WTC11 (cell line): ENCODE data around the gene RAB11FIP5. TPM values are rescaled to one million over a fixed set of nuclear protein-coding genes. Genes with fewer than 3 reads are reported as not detected.

Experiments
- CREB1 ChIP-seq: sonication (generic); formaldehyde crosslinking; IDR thresholded peaks from 2 replicates; pipeline ENCODE4 v1.8.0; 2023; ENCODE audit warnings: mild to moderate bottlenecking, missing genetic modification reagents
- CREM ChIP-seq: sonication (generic); formaldehyde crosslinking; IDR thresholded peaks from 2 replicates; pipeline ENCODE4 v1.8.1; 2022; ENCODE audit warnings: mild to moderate bottlenecking, missing genetic modification reagents, moderate library complexity
- E2F4 ChIP-seq: sonication (generic); formaldehyde crosslinking; IDR thresholded peaks from 2 replicates; pipeline ENCODE4 v1.8.1; 2022; ENCODE audit warnings: low read depth, mild to moderate bottlenecking, moderate library complexity, missing genetic modification reagents, borderline replicate concordance
- ELF4 ChIP-seq: sonication (generic); formaldehyde crosslinking; IDR thresholded peaks from 2 replicates; pipeline ENCODE4 v1.8.1; 2022; ENCODE audit warnings: low read depth, mild to moderate bottlenecking, moderate library complexity, missing genetic modification reagents
- FOXK1 ChIP-seq: sonication (generic); formaldehyde crosslinking; IDR thresholded peaks from 2 replicates; pipeline ENCODE4 v1.8.0; 2022; ENCODE audit warnings: mild to moderate bottlenecking, moderate library complexity, missing genetic modification reagents
- FOXP4 ChIP-seq: sonication (generic); formaldehyde crosslinking; IDR thresholded peaks from 2 replicates; pipeline ENCODE4 v1.8.0; 2022; ENCODE audit warnings: mild to moderate bottlenecking, missing genetic modification reagents
- IRF1 ChIP-seq: sonication (generic); formaldehyde crosslinking; IDR thresholded peaks from 2 replicates; pipeline ENCODE4 v1.8.0; 2023; ENCODE audit warnings: missing genetic modification reagents
- IRF2 ChIP-seq: sonication (generic); formaldehyde crosslinking; IDR thresholded peaks from 2 replicates; pipeline ENCODE4 v1.8.0; 2022; ENCODE audit warnings: low read depth, missing genetic modification reagents, borderline replicate concordance
- JUN ChIP-seq: sonication (generic); formaldehyde crosslinking; IDR thresholded peaks from 2 replicates; pipeline ENCODE4 v1.8.0; 2023; ENCODE audit warnings: mild to moderate bottlenecking, missing genetic modification reagents
- MLX ChIP-seq: sonication (generic); formaldehyde crosslinking; IDR thresholded peaks from 2 replicates; pipeline ENCODE4 v1.8.1; 2023; ENCODE audit warnings: mild to moderate bottlenecking, missing genetic modification reagents, moderate library complexity
- NR1H2 ChIP-seq: sonication (generic); formaldehyde crosslinking; IDR thresholded peaks from 2 replicates; pipeline ENCODE4 v1.9.0; 2021; ENCODE audit warnings: mild to moderate bottlenecking, moderate library complexity, missing genetic modification reagents
- NR2C2 ChIP-seq: sonication (generic); formaldehyde crosslinking; IDR thresholded peaks from 2 replicates; pipeline ENCODE4 v1.8.0; 2022; ENCODE audit warnings: mild to moderate bottlenecking, missing genetic modification reagents
- OVOL2 ChIP-seq: fragments of 250-450 bp; sonication (Bioruptor Pico); IDR thresholded peaks from 2 replicates; pipeline ENCODE4 v1.9.0; 2021; ENCODE audit warnings: mild to moderate bottlenecking, borderline replicate concordance
- SMAD3 ChIP-seq: sonication (generic); formaldehyde crosslinking; IDR thresholded peaks from 2 replicates; pipeline ENCODE4 v1.8.0; 2022; ENCODE audit warnings: missing genetic modification reagents, mild to moderate bottlenecking, borderline replicate concordance
- SP1 ChIP-seq: sonication (generic); formaldehyde crosslinking; conservative IDR thresholded peaks from 2 replicates; pipeline ENCODE4 v1.8.1; 2022; ENCODE audit warnings: missing genetic modification reagents
- TCF7 ChIP-seq: sonication (generic); formaldehyde crosslinking; IDR thresholded peaks from 2 replicates; pipeline ENCODE4 v1.8.0; 2022; ENCODE audit warnings: mild to moderate bottlenecking, low read depth, missing genetic modification reagents, moderate library complexity
- TEAD1 ChIP-seq: sonication (generic); formaldehyde crosslinking; IDR thresholded peaks from 2 replicates; pipeline ENCODE4 v1.8.0; 2022; ENCODE audit warnings: mild to moderate bottlenecking, missing genetic modification reagents
- ZNF671 ChIP-seq: fragments of 250-450 bp; sonication (Bioruptor Pico); IDR thresholded peaks from 2 replicates; pipeline ENCODE4 v1.8.0; 2021; ENCODE audit warnings: mild to moderate bottlenecking
- total RNA-seq: library from RNA; stranded (reverse); gene quantifications from 3 replicates; pipeline ENCODE4 v1.2.3, GENCODE V29; 2021
- TF ChIP-seq, protein P1 (sequence below): sonication (generic); formaldehyde crosslinking; conservative IDR thresholded peaks from 2 replicates; pipeline ENCODE4 v1.8.1; 2023; ENCODE audit warnings: mild to moderate bottlenecking, low read depth, missing genetic modification reagents, moderate library complexity
- TF ChIP-seq, protein P2 (sequence below): fragments of 250-450 bp; sonication (Bioruptor Pico); IDR thresholded peaks from 2 replicates; pipeline ENCODE4 v1.9.0; 2021; ENCODE audit warnings: mild to moderate bottlenecking, borderline replicate concordance
- TF ChIP-seq, protein P3 (sequence below): fragments of 250-450 bp; sonication (Bioruptor Pico); conservative IDR thresholded peaks from 2 replicates; pipeline ENCODE4 v1.9.0; 2021; ENCODE audit warnings: mild to moderate bottlenecking
- TF ChIP-seq, protein P4 (sequence below): sonication (generic); formaldehyde crosslinking; IDR thresholded peaks from 2 replicates; pipeline ENCODE4 v1.8.1; 2022; ENCODE audit warnings: mild to moderate bottlenecking, missing genetic modification reagents, moderate library complexity, borderline replicate concordance

RAB11FIP5 gene
- total RNA-seq, 1 experiment from 2014 or later: 16.0 TPM

DNA sequence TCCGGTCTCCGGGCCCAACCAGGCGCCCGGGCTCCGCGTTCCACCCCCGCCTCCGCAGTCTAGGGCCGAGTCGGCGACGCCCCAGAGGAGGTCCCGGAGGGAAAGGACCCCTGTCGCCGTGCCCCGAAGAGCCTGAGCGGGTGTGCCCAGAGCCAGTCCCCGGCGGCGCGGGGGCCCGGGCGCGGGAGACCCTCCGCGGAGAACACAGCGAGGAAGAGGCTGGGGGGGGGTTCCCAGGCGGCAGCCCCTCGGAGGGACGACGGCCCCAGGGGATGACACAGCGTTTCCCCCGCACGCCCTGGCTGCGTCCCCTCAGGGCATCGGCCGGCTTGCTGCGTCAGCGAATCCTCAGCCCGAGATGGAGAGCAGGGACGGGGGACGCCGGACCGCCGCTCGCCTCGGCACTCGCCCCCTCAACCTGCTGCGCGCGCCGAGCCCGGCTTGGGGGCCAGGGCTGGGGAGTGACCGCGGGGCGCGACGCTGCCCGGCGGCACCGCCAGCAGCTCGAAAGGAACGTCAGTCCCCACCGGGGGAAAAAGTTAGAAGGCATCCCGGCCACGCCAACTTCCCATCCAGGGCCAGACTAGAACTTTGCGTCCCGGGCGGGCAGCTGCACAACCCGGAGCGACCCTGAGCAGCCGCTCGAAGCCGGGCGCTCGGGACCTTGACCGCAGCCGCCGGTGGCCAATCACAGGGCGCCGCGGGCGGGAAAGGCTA, 41.9 kb downstream of the RAB11FIP5 start (continued):
- TF ChIP-seq ELF4 (CRISPR knock-in tag) (peak; percentile 23; the same call in 1 of the 2 replicates), MLX (CRISPR knock-in tag) (no peak), NR2C2 (no peak), IRF2 (no peak), CREM (CRISPR knock-in tag) (0 out of 2 replicates have a peak, but pooled peaks have one; percentile 7), OVOL2 (no peak), IRF1 (CRISPR knock-in tag) (no peak; the same call in 1 of the 2 replicates), TEAD1 (CRISPR knock-in tag) (no peak; the same call in 1 of the 2 replicates), CREB1 (CRISPR knock-in tag) (no peak), SMAD3 (CRISPR knock-in tag) (0 out of 2 replicates have a peak, but pooled peaks have one; percentile 65), ZNF671 (CRISPR knock-in tag) (peak; percentile 23; the same call in 1 of the 2 replicates), FOXP4 (0 out of 2 replicates have a peak, but pooled peaks have one; percentile 25), TCF7 (CRISPR knock-in tag) (no peak; the same call in 1 of the 2 replicates), FOXK1 (CRISPR knock-in tag) (peak; percentile 53; the same call in 1 of the 2 replicates), JUN (CRISPR knock-in tag) (no peak), NR1H2 (CRISPR knock-in tag) (no peak), SP1 (no peak; the same call in 1 of the 2 replicates), E2F4 (CRISPR knock-in tag) (no peak)
- TF ChIP-seq, protein P1, sequence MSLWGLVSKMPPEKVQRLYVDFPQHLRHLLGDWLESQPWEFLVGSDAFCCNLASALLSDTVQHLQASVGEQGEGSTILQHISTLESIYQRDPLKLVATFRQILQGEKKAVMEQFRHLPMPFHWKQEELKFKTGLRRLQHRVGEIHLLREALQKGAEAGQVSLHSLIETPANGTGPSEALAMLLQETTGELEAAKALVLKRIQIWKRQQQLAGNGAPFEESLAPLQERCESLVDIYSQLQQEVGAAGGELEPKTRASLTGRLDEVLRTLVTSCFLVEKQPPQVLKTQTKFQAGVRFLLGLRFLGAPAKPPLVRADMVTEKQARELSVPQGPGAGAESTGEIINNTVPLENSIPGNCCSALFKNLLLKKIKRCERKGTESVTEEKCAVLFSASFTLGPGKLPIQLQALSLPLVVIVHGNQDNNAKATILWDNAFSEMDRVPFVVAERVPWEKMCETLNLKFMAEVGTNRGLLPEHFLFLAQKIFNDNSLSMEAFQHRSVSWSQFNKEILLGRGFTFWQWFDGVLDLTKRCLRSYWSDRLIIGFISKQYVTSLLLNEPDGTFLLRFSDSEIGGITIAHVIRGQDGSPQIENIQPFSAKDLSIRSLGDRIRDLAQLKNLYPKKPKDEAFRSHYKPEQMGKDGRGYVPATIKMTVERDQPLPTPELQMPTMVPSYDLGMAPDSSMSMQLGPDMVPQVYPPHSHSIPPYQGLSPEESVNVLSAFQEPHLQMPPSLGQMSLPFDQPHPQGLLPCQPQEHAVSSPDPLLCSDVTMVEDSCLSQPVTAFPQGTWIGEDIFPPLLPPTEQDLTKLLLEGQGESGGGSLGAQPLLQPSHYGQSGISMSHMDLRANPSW (CRISPR knock-in tag): no peak
- TF ChIP-seq, protein P2, sequence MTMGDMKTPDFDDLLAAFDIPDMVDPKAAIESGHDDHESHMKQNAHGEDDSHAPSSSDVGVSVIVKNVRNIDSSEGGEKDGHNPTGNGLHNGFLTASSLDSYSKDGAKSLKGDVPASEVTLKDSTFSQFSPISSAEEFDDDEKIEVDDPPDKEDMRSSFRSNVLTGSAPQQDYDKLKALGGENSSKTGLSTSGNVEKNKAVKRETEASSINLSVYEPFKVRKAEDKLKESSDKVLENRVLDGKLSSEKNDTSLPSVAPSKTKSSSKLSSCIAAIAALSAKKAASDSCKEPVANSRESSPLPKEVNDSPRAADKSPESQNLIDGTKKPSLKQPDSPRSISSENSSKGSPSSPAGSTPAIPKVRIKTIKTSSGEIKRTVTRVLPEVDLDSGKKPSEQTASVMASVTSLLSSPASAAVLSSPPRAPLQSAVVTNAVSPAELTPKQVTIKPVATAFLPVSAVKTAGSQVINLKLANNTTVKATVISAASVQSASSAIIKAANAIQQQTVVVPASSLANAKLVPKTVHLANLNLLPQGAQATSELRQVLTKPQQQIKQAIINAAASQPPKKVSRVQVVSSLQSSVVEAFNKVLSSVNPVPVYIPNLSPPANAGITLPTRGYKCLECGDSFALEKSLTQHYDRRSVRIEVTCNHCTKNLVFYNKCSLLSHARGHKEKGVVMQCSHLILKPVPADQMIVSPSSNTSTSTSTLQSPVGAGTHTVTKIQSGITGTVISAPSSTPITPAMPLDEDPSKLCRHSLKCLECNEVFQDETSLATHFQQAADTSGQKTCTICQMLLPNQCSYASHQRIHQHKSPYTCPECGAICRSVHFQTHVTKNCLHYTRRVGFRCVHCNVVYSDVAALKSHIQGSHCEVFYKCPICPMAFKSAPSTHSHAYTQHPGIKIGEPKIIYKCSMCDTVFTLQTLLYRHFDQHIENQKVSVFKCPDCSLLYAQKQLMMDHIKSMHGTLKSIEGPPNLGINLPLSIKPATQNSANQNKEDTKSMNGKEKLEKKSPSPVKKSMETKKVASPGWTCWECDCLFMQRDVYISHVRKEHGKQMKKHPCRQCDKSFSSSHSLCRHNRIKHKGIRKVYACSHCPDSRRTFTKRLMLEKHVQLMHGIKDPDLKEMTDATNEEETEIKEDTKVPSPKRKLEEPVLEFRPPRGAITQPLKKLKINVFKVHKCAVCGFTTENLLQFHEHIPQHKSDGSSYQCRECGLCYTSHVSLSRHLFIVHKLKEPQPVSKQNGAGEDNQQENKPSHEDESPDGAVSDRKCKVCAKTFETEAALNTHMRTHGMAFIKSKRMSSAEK: no peak
- TF ChIP-seq, protein P3, sequence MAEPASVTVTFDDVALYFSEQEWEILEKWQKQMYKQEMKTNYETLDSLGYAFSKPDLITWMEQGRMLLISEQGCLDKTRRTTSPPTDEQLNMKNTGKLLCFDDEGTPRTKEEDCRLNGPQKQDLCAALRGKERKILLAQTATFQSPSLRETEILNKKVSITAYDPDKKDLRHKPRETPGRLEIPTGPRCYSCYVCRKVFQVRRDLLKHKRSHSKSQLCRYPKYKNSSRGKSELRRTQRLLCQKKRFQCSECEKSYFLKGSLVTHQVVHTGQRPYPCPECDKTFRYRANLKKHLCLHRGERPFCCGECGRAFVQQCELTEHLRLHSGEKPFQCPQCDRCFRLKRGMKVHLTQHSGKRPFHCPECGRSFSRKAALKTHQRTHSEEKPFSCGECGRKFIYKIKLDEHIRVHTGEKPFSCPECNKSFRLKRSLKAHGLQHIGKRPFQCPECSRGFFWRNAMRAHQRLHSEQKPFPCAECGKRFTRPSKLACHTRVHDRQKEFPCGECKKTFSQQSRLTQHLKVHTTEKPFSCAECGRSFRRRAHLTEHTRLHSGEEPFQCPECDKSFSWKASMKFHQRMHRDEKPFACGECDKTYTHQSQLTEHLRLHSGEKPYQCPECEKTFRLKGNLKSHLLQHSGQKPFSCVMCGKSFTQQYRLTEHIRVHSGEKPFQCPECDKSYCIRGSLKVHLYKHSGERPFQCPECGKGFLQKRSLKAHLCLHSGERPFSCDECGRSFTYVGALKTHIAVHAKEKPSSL (CRISPR knock-in tag): no peak
- TF ChIP-seq, protein P4, sequence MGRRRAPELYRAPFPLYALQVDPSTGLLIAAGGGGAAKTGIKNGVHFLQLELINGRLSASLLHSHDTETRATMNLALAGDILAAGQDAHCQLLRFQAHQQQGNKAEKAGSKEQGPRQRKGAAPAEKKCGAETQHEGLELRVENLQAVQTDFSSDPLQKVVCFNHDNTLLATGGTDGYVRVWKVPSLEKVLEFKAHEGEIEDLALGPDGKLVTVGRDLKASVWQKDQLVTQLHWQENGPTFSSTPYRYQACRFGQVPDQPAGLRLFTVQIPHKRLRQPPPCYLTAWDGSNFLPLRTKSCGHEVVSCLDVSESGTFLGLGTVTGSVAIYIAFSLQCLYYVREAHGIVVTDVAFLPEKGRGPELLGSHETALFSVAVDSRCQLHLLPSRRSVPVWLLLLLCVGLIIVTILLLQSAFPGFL (CRISPR knock-in tag): no peak
